Kasumi-1 (cell line): Measurements from ENCODE around the gene BCAS3.
"Not testable (repeated sequence)": the region's sequence is repeated elsewhere in the genome, so short reads cannot be mapped to it uniquely, and the experiment has no call there.

ENCODE experiments used
- DNase-seq, 2 experiments: peaks; one replicate each; lab custom pipeline; 2025; lab: John Stamatoyannopoulos, UW

The BCAS3 gene

GRCh38 chr17:61129267-61130254 is 451.9 kb downstream of the BCAS3 start:
- DNase-seq = no peak

GRCh38 chr17:61130330-61130729 is 452.7 kb downstream of the BCAS3 start:
- DNase-seq = peak; percentile 21 to 54

GRCh38 chr17:61131585-61131984 is 453.9 kb downstream of the BCAS3 start:
- DNase-seq = no peak

- DNase-seq = no peak
Observed at GRCh38 chr17:61132524-61132923, 454.9 kb downstream of the BCAS3 start.

GRCh38 chr17:61133853-61134252 is 456.2 kb downstream of the BCAS3 start:
- DNase-seq = no peak

GRCh38 chr17:61134551-61135235 is 457.0 kb downstream of the BCAS3 start:
- no peak for DNase-seq

- no peak for DNase-seq
Observed at GRCh38 chr17:61135782-61136181, 458.1 kb downstream of the BCAS3 start.

- no peak for DNase-seq
Observed at GRCh38 chr17:61136296-61136695, 458.6 kb downstream of the BCAS3 start.

GRCh38 chr17:61139219-61139618 is 461.6 kb downstream of the BCAS3 start:
- peak; percentile 100 for DNase-seq

GRCh38 chr17:61140081-61140786 is 462.6 kb downstream of the BCAS3 start:
- DNase-seq = no peak

- no peak for DNase-seq
Observed at GRCh38 chr17:61143026-61143425, 465.4 kb downstream of the BCAS3 start.

- DNase-seq = no peak
Observed at GRCh38 chr17:61144137-61144536, 466.5 kb downstream of the BCAS3 start.

- peak; percentile 66 to 67 for DNase-seq
Observed at GRCh38 chr17:61144617-61145564, 467.2 kb downstream of the BCAS3 start.

GRCh38 chr17:61146833-61147232 is 469.2 kb downstream of the BCAS3 start:
- not testable (repeated sequence) for DNase-seq

- no peak for DNase-seq
Observed at GRCh38 chr17:61149106-61149825, 471.6 kb downstream of the BCAS3 start.

- DNase-seq = no peak
Observed at GRCh38 chr17:61149862-61150362, 472.3 kb downstream of the BCAS3 start.

GRCh38 chr17:61150686-61151299 is 473.1 kb downstream of the BCAS3 start:
- DNase-seq = no peak

GRCh38 chr17:61152898-61153297 is 475.2 kb downstream of the BCAS3 start:
- no peak for DNase-seq

GRCh38 chr17:61155590-61156237 is 478.1 kb downstream of the BCAS3 start:
- DNase-seq = no peak
